Measurements from ENCODE around the gene GRIA4.

GRIA4 gene

DNA sequence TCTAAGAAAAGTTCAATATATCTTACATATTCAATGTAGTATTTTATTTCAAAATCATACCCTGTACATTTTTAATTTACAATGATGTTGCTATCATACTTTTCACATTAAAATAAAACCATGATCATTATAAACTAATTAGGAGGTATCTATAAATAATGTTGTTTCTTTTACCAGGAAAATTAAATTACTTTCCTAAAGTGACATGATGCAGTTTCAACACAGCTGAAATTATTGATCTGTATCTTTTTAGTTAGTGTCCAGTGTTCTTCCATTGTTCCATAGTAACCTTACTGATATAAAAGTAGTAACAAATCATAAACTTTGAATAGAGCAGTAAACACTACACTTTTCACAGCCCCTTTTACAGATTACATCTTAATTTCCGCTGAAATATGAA is 29.7 kb downstream of the GRIA4 start:
- DNase-seq (ENCODE audit: low read depth in 2 of 2), result no peak

DNA sequence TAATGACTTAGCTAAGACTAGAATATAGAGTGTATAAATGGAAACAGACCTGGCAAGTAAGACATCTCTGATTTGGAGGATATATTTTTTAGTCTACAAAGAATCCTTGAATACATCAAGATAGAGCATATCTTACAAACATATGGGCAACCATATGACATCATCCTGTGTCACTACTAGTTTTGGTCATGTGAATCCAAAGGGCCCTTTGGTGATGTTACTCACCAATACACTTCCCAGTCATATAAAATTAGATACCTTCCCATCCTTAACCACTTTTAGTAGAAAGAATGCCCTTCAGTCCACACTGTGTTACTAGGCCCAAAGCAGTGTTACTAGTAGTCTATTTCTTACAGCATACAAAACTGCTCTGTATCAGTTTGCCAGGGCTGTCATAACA is 31.6 kb downstream of the GRIA4 start:
- DNase-seq (ENCODE audit: low read depth in 2 of 2), result no peak

DNA sequence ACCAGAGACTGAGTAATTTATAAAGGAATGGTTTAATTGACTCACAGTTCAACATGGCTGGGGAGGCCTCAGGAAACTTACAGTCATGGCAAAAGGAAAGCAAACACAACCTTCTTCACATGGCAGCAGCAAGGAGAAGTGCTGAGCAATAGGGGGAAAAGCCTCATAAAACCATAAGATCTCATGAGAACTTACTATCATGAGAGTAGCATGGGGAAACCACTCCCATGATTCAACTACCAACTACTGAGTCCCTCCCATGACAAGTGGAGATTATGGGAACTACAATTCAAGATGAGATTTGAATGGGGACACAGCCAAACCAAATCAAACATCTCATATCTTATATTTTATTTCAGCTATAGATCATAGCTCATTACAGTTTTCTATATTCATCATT is 33.0 kb downstream of the GRIA4 start:
- DNase-seq (ENCODE audit: low read depth in 2 of 2), result no peak

DNA sequence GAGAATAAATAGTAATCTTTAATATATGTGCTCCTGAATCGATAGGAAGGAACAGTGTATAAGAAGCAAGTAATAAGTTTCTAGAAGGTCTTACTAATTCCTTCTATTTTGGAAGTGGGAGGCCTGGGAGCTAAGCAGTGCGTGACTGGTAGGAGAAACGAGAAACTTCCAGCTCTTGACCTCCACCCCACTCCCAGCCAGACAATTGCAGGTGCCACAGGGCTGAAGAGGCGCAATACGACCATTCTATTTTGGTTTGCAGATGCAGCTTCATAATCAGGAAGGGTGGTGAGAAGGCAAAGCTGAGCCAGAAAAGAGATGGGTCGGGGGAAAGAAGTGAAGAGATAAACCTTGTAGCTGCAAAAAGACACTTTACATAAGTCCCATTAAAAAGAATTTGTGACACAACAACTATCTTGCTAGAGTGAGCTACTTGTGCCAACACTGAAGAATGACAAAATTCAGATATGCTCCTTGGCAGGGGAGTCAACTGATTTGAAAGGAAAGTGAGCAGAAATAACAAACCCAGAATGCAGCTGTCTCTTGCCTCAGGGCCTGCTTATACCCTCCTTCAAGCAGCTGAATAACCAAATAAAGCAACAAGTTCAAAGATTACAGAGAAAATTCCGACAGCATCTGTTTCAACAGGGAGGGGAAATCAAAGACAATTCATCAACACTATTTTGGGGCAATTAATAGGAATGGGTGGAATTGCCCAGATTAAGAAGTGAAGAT is 35.1 kb downstream of the GRIA4 start:
- DNase-seq (ENCODE audit: low read depth in 2 of 2), result no peak

DNA sequence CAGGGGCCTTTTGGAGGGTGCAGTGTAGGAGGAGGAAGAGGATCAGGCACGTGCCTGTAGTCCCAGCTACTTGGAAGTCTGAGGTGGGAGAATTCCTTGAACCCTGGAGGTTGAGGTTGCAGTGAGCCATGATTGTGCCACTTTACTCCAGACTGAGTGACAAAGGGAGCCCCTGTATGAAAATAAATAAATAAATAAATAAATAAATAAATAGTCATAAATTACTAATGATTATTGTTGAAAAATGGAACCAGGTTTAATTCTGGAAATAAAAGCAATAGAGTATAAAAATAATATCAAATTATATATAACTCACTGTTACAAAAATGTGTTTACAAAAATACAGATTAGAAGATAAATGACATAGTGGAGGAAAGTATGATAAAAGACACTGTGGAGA is 37.9 kb downstream of the GRIA4 start:
- DNase-seq (ENCODE audit: low read depth in 2 of 2), result no peak

DNA sequence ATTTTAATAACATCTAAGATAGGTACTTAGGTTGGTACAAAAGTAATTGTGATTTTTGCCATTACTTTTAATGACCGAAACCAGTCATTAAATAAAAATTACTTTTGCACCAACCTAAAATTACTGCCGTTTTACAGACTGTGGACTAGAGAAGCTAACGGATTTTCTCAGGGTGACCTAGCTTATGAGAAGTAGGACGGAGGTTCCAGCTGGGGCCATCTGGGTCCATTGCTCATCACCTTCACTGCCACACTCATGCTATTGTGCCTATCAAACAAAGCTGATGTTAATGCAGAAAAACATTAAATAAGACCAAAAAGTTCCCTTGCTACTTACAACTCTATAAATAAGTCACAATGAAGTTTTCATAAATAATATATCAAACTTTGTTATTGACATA is 38.9 kb downstream of the GRIA4 start:
- DNase-seq (ENCODE audit: low read depth in 2 of 2), result no peak

DNA sequence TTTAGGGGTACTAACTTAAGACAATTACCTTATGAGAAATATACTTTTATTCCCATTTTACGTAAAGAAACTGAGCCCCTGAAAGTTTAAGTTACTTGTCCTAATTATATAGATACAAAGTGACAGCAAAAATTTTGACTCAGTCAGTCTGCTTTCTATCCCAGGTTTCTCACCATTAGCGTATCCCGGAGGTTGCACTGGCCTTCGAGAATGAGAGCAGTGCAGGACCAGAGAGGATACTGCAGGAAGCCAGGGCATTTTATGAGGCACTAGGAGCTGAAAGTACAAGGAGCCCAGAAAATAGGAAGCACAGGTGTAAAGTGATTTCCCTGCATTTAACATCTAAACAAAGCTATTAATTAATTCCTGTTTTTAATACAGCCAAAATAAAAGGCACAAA is 55.4 kb downstream of the GRIA4 start:
- no peak for DNase-seq (ENCODE audit: low read depth in 2 of 2)

DNA sequence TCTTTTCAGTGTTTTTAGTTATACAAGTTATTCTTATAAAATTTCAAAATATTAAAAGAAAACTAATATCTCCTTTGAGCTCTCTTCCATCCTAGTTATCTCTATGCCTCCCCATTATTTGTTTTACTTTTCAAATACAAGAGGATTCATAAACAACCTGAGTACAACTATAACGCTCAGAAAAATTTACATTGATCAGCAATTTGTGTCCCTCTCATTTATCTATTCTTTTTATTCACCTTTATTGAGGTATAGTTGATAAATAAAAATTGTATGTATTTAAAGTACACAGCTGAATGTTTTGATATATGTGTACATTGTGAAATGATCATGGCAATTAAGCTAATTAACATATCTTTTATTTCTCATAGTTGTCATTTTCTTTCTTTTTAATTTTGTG is 57.6 kb downstream of the GRIA4 start:
- DNase-seq (ENCODE audit: low read depth in 2 of 2), result no peak

DNA sequence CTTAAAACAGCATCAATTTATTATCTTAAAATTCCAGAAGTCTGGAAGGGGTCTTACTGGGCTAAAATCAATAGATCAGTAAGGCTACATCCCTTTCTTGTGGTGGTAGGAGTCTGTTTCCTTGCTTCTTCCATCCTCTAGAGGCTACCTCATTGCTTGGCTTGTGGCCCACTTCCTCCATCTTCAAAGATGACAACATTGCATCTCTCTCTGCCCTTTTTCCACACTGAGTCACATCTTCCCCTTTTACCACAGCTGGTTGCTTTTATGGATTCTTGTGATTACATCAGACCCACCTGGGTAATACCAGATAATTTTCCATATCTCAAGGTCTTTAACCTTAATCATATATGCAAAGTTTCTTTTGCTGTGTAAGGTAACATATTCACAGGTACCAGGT is 60.9 kb downstream of the GRIA4 start:
- no peak for DNase-seq (ENCODE audit: low read depth in 2 of 2)

DNA sequence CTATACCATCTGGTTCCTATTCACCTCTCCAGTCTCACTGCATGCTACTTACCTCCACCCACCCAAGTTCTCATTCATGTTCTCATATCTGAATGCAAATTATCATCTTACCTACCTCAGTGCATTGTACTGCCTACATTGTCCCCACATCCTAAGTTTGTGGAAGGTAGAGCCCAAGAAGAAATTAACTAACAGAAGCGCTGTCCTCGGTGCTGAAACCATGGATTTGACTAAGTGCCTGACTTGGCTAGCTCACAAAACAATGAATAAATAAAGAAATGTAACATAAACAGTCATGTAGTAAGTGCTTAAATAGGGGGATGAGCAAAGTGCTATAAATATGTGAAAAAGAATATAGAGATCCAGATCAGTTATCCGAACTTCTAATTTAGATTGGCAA is 63.2 kb downstream of the GRIA4 start:
- peak in 1 of 2 donors; percentile 4 for DNase-seq (ENCODE audit: low read depth in 2 of 2)

DNA sequence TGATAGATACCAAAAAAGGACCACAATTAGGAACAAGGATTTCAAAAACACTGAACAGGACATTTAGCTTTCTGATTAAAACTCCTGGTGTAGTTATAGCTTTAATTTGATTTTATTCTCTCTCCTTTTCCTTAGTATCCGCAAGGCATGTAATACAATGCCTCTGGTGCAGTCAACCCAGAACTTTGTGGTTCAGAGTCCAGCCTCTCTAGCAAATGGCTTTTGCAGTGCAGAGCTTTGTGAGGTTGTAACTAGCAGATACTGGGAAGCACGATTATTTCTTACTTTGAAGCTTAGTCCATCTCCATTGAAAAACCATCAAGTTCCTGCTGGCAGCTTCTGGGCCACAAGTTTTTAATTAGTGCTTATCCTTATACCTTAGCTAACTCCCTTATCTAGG is 79.8 kb downstream of the GRIA4 start:
- no peak for DNase-seq (ENCODE audit: low read depth in 2 of 2)

DNA sequence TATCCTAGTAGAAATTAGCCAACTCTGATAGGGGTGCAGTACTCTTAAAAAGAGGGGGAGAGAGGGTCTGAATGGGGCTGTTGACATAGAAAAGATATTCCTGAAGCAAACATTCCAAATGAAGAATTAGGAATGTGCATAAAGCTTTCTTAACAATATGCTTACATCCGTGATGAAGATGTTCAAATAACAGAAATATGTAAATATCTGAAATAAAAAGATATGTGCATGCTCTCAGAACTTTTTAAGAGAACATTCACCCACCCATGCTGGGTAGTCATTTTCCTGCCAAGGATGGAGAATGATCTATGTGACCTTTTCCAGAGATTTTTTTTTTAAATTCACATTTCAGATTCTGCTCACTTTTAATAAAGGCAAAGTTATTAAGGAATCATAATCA is 80.6 kb downstream of the GRIA4 start:
- DNase-seq (ENCODE audit: low read depth in 2 of 2), result no peak

DNA sequence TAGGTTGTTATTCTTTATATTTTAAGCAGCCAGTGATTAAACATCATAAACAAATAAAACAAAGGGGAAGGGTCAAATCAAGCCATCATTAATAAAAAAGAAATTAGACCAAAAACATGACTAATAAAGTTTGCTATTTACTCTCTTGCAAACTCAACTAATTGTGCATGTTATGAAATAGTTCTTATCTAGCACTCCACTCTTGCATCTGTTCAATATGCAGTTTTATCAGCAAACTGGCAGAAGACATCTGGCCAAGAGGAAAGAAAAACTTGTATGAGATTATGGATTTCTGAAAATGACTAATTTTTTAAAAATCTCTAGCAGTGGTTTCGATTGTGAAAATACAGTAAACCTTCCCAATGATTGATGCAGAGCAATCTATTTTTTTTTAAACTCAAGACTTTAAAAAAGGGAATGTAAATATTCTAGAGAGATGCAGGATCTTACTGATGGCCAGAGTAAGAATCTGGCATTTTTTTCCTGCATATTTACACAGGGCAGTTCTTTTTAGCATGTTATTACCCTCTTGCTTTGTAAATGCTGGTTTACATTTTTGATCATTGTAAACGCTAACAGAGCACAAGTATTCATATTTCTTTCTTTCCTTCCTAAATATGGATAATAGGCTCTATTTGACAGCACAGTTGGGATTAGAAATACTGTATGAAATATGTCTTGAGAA is 83.3 kb downstream of the GRIA4 start:
- DNase-seq (ENCODE audit: low read depth in 2 of 2), result no peak

DNA sequence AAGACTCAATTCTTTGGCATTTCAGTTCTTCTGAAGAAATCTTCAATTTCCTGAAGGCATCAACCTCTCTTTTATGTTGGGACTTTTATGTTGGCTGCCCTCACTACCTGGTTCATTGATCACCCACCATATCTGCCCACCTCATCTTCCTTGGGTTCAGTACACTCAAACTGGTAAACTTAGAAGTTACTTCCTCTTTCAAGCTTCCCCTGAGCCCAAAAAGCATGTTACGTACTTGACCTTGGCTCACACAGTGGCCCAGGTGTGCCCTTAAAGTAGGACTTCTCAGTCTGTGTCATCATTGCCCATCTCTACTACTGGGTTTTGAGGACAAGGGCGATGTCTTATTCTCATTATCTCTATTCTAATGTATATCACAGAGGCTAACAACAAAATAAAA is 86.1 kb downstream of the GRIA4 start:
- DNase-seq (ENCODE audit: low read depth in 2 of 2), result no peak

DNA sequence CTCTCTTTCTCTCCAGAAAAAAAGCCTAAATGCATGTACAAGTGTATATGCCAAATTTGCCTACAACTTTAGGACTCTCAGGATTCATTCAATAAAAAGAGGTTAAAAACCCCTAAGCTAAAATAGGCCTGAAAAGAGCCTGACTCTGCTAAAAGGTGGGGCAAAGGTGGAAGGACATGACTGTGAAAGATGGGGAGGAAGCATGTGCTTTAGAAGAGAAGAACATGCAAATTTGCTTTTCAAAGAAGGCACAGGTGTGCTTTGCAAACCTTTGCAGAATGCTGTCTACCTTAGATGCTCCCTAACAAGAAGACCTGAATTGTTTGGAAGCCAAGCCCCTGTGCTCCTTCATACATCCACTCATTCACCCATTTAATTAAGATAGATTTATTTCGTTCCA is 87.4 kb downstream of the GRIA4 start:
- DNase-seq (ENCODE audit: low read depth in 2 of 2), result no peak

DNA sequence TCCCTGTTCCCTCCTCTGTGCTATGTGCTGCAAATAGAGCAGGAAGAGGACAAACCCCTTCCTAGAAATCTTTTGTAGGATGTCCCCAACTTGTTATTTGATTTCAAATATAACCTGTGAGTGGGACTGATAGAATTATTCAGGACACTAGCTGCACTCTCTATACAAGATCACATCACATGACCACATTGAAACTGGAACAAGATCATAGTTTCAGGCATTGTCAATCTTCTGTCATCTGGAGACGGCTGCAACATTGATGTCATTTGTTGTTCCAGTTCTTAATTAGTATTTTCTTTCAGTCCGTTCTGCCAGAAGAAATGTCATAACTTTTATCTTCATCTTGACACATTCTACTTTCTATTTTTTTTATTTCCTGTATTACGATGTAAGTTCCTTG is 89.3 kb downstream of the GRIA4 start:
- DNase-seq (ENCODE audit: low read depth in 2 of 2), result no peak

DNA sequence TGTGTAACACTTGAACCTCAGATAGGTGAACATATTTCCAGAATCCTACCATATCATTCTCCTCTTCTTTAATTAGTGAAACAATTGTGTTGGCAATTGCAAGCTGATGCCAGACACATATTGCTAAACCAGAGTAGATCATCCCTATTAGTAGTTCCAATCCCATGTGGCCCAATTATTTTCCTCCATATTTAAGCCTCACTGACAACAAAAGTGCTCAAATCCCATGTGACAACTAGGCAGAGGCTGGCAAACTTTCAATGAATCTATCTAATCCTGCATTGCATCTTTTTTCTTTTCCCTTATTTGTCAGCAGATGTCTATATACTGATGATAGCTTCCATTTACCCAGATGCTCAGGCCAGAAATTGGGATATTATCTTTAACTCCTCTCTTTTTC is 90.4 kb downstream of the GRIA4 start:
- no peak for DNase-seq (ENCODE audit: low read depth in 2 of 2)

DNA sequence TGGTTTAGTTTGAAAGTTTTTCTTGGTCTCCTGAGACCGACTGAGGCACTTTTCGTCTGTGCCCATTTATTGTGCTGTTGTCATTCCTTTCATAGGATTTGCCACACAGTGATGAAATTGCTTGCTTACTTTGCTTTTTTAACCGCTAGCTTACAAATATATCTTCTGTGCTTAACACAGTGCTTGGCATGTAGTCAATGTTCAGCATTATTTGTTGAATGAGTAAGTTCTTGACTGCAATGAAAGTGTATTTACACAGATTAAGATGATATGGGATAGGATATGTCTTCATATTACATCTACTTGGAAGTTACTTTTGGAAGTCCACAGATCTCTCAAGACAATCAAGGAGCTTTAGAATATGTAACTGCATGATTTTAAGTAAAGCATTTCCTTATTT is 91.2 kb downstream of the GRIA4 start:
- no peak for DNase-seq (ENCODE audit: low read depth in 2 of 2)

DNA sequence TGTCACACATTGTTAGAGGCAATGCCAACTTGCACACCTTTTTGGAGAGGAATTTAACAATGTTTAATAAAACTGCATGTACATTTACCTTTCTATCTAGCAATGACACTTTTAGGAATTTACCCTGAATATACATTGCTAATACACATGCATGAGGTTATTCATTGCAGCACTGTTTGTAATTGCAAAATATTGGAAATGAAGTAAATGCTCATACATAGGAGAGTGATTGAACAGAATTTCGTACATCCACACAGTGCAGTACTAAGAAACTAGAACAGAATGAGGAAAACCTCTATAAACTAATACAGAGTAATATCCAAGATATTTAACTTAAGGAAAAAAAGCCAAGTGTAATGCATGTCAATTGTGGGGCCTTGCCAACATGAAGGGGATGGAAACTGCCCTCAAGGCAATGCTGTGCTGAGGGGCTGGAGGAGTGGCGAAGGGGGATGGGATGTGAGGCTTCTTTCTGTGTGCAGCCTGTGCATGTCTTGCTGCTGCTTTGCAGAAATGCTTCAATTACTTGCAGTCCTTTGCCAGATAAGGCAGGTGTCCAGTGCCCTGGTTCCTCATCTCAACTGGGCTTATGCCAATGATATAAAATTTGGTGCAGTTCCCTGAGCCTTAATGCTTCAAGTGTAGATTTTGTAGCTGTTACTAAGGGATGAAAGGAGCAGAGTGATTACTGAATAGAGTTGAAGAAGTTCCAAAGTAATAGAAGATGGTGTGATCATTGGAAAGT is 96.1 kb downstream of the GRIA4 start:
- no peak for DNase-seq (ENCODE audit: low read depth in 2 of 2)

DNA sequence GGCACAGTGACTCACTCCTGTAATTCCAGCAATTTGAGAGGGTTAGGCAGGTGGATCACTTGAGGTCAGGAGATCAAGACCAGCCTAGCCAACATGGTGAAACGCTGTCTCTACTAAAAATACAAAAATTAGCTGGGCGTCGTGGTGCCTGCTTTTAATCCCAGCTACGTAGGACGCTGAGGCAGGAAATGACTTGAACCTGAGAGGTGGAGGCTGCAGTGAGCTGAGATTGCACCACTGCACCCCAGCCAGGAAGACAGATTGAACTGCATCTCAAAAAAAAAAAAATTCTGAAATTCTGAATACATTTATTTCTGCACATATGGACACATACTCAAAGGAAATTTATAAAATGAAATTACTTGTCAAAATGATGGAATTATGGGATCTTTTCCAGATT is 103.2 kb downstream of the GRIA4 start:
- DNase-seq (ENCODE audit: low read depth in 2 of 2), result no peak

DNA sequence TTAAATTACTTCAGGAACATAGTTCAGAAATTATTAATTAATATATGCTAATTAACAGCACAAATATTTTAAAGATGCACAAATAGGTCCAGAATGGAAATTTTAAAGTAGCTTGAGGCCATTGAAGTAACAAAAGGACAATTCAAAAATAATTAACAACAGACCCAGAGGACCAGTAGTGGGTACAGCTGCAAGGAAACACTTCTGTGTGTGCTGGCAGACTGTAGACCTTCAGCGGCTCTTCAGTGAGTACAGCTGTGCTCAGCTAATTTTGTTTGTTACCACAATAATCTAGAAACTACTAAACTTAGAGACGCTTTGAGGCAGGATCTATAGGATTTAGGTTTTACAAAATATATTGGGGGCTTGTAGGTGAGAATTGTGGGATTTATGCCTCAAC is 103.8 kb downstream of the GRIA4 start:
- DNase-seq (ENCODE audit: low read depth in 2 of 2), result no peak

DNA sequence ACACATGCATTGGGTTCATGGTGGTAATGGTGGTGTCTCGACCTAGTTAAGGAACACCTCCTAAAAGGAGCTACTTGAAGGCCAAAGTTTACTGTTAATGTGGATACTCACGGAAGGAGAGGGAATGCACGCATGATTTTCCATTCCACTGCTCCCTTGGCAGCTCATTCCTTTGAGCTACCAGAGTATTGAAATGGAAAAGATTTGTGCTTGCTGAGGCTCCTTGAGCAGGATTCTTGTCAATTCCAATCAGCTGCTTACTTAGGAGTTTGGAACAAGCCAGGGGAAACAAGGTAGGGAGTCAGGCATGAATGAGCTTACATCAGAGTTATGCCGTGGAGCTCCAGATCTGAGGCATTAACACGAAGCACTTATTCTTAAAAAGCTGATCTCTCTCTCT is 108.8 kb downstream of the GRIA4 start:
- no peak for DNase-seq (ENCODE audit: low read depth in 2 of 2)

Measured in stimulated activated CD4-positive, alpha-beta T cell treated with anti-CD3 and anti-CD28 coated beads, Interleukin-4, amount 100 ng/mL, for 48 hours (primary cell).